BJ (cell line): Measurements from ENCODE around the gene CBR3. TPM values are rescaled to one million over a fixed set of nuclear protein-coding genes. Genes with fewer than 3 reads are reported as not detected.

Source experiments
- CTCF ChIA-PET: fragments of 350-600 bp; formaldehyde crosslinking; extraction: SDS; loops from one replicate; lab custom pipeline; 2021; ENCODE audit warnings: antibody characterized with exemption, inconsistent platforms; lab: Yijun Ruan, JAX
- POLR2A ChIA-PET: fragments of 300-600 bp; sonication (Branson Sonifier 250); formaldehyde crosslinking; extraction: SDS; loops from one replicate; lab custom pipeline; 2021; ENCODE audit warnings: antibody characterized with exemption; lab: Charles Lee
- DNase-seq: peaks from one replicate; pipeline ENCODE4 v3.0.0-alpha.2; 2011; ENCODE audit warnings: low read depth
- H3K27me3 ChIP-seq: 2 replicates; pipeline ENCODE4 v1.6.0; 2011; ENCODE audit warnings: low read length; ENCODE audit not compliant: control insufficient read depth, insufficient read depth
- H3K36me3 ChIP-seq: 2 replicates; pipeline ENCODE4 v1.5.1; 2011; ENCODE audit warnings: low read length; ENCODE audit not compliant: control insufficient read depth, insufficient read depth
- H3K4me3 ChIP-seq: 2 replicates; pipeline ENCODE4 v1.5.1; 2011; ENCODE audit warnings: low read depth, mild to moderate bottlenecking, control low read depth, low read length
- polyA plus RNA-seq: library from polyadenylated mRNA; depleted of rRNA; stranded (reverse); fragments of >200 nt; gene quantifications from 2 replicates; pipeline ENCODE4 v1.2.3, GENCODE V29; 2011
- TF ChIP-seq, protein P1 (sequence below): IDR thresholded peaks from 2 replicates; pipeline ENCODE4 v1.5.1; 2011; ENCODE audit warnings: low read depth, mild to moderate bottlenecking, control low read depth, inconsistent platforms, low read length, moderate library complexity; ENCODE audit not compliant: insufficient read depth

The CBR3 gene
- polyA plus RNA-seq, 1 experiment: 13.5 TPM

DNA sequence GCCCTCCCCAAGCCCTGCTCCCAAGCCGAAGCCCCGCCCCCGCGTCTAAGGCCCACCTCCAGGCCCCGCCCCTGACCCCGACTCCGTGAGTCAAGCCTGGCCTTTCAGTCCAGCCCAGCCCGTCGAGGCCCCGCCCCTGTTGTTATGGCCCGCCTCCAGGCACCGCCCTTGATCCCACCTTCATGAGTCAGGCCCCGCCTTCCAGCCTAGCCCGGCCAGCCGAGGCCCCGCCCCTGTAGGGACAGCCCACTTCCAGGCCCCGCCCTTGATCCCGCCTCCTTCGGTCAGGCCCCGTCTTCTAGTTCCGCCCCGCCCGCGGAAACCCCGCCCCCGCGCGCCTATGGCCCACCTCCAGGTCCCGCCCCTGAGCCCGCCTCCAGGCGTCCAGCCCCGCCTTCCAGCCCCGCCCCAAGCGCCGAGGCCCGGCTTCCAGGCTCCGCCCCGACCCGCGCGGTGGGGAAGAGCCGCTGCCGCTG, 21.5 kb downstream of the CBR3 start:
- ChIA-PET CTCF (interaction anchor here (0.7 to 1.2 kb wide), 3 partner anchors 14 to 265 kb away, joined by 3 to 5 read pairs (median 4); no protein-coding TSS in a partner anchor), POLR2A (interaction anchor here (0.6 kb wide), 1 partner anchor 164 kb away, joined by 5 read pairs; the partner anchor contains the start of gene MORC3)
- no peaks in the 10 kb centered on the region for H3K27me3 ChIP-seq
- peaks cover 2% of the 10 kb centered on the region; the same call in 1 of the 2 replicates for H3K36me3 ChIP-seq
- H3K4me3 ChIP-seq: peak overlapping the region; percentile 91
- peak; percentile 91 for DNase-seq
- TF ChIP-seq, protein P1, sequence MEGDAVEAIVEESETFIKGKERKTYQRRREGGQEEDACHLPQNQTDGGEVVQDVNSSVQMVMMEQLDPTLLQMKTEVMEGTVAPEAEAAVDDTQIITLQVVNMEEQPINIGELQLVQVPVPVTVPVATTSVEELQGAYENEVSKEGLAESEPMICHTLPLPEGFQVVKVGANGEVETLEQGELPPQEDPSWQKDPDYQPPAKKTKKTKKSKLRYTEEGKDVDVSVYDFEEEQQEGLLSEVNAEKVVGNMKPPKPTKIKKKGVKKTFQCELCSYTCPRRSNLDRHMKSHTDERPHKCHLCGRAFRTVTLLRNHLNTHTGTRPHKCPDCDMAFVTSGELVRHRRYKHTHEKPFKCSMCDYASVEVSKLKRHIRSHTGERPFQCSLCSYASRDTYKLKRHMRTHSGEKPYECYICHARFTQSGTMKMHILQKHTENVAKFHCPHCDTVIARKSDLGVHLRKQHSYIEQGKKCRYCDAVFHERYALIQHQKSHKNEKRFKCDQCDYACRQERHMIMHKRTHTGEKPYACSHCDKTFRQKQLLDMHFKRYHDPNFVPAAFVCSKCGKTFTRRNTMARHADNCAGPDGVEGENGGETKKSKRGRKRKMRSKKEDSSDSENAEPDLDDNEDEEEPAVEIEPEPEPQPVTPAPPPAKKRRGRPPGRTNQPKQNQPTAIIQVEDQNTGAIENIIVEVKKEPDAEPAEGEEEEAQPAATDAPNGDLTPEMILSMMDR: no peak

DNA sequence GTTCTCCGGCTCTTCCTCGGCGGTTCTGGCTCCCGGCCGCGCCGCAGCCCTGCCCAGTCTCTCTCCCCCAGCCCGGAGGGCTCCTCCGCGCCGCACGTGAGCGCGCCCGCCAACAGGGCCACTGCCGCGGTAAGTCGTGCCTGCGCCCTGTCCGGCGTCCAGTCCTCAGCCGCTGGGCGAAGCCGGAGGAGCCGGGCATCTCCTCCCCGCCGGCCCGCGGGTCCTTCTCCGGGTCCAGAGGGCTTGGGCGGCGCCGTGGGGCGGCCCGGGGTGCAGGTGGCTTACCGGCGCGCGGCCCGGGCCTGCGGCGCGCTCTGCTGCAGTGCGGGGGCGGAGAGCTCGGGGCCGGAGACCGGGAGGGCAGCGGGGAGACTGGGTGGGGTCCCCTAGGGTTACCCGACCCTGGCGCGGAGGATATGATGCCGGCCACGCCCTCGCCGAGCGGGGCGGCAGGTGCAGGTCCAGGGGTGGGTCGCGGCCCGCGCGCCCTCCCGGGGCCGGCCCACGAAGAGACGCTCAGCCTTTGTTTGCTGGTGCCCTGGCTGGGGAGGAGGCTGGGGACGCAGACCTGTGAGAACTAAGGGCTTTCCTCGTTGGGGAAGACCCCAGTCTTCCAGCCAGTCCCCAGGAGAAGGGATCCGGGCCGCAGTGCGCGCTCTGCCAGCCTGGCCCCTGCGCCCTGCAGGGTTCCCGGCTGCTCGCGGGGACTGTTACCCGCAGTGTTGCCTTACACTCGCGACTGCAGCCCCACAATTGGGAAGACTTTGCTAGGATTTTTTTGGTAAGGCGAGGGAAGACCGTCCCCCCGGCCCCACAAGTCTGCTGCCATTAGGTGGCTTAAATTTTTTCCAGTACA, 22.2 kb downstream of the CBR3 start, which contains the start of gene DOP1B:
Gene DOP1B (plus strand): TSS at position 10 of the 856 bp plus-strand sequence. CDS start 7,910 bp downstream, outside the sequence.
- DNase-seq: no peak
- Histone ChIP-seq H3K27me3 (no peaks in the 10 kb centered on the region), H3K36me3 (peaks cover 2% of the 10 kb centered on the region; the same call in 1 of the 2 replicates), H3K4me3 (peak within 1 kb of the TSS; percentile 91)
- ChIA-PET CTCF (no interaction called here), POLR2A (interaction anchor here (0.6 kb wide), 1 partner anchor 46 kb away, joined by 3 read pairs; no protein-coding TSS in a partner anchor)
- TF ChIP-seq, protein P1: no peak

DNA sequence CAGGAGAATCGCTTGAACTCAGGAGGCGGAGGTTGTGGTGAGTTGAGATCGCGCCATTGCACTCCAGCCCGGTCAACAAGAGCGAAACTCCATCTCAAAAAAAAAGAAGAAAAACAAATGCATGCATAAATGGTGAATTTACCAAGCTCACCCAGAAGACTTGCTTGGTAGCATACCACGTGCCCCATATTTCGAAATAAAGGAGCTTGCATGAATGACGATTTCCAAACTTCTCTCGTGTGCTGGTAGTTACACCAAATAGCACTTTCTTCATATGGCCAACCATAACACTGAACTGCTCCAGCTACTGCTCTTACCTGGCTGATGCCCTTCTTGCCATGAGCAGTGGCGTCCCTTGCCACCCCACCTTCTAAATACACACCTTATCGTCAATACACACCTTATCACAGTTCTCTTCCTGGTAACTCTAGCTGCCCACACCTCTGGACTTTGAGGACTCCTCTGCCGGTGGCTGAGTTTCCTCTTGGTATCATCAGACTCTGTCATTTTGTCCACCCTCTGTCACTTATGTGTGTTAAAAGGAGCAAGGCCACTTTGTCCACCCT, 24.6 kb downstream of the CBR3 start:
- Histone ChIP-seq H3K4me3 (no peak overlapping the region), H3K36me3 (peaks cover 2% of the 10 kb centered on the region; the same call in 1 of the 2 replicates), H3K27me3 (no peaks in the 10 kb centered on the region)
- ChIA-PET POLR2A (no interaction called here), CTCF (interaction anchor here (1.1 to 1.2 kb wide), 2 partner anchors 12 to 44 kb away, joined by 3 read pairs; no protein-coding TSS in a partner anchor)
- TF ChIP-seq, protein P1: no peak
- no peak for DNase-seq

DNA sequence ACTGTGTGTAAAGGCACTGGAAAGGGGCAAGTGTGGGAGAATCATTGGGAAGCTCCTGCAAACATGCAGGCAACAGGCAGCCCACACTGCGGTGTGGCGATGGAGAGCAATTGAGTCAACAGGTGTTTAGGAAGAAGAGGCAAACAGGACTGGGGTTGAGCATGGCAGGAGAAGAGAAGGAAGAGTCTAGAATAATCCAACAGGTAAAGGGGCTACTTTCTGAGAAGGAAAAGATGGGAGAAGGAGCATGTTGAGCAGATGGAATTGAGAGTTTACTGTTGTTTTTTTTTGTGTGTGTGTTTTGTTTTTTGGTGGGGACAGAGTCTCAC, 25.9 kb downstream of the CBR3 start:
- TF ChIP-seq, protein P1: no peak
- POLR2A ChIA-PET: no interaction called here
- Histone ChIP-seq H3K36me3 (peaks cover 2% of the 10 kb centered on the region; the same call in 1 of the 2 replicates), H3K4me3 (no peak overlapping the region), H3K27me3 (no peaks in the 10 kb centered on the region)
- no peak for DNase-seq
- CTCF ChIA-PET: interaction anchor here (1.3 to 1.5 kb wide), 2 partner anchors 12 to 49 kb away, joined by 4 read pairs; no protein-coding TSS in a partner anchor
